BJ (cell line): Measurements from ENCODE around the gene DSG2. TPM values are rescaled to one million over a fixed set of nuclear protein-coding genes. Genes with fewer than 3 reads are reported as not detected.

Source experiments
- CTCF ChIA-PET: fragments of 350-600 bp; formaldehyde crosslinking; extraction: SDS; loops from one replicate; lab custom pipeline; 2021; ENCODE audit warnings: antibody characterized with exemption, inconsistent platforms; lab: Yijun Ruan, JAX
- POLR2A ChIA-PET: fragments of 300-600 bp; sonication (Branson Sonifier 250); formaldehyde crosslinking; extraction: SDS; loops from one replicate; lab custom pipeline; 2021; ENCODE audit warnings: antibody characterized with exemption; lab: Charles Lee
- DNase-seq: peaks from one replicate; pipeline ENCODE4 v3.0.0-alpha.2; 2011; ENCODE audit warnings: low read depth
- H3K27me3 ChIP-seq: 2 replicates; pipeline ENCODE4 v1.6.0; 2011; ENCODE audit warnings: low read length; ENCODE audit not compliant: control insufficient read depth, insufficient read depth
- H3K36me3 ChIP-seq: 2 replicates; pipeline ENCODE4 v1.5.1; 2011; ENCODE audit warnings: low read length; ENCODE audit not compliant: control insufficient read depth, insufficient read depth
- H3K4me3 ChIP-seq: 2 replicates; pipeline ENCODE4 v1.5.1; 2011; ENCODE audit warnings: low read depth, mild to moderate bottlenecking, control low read depth, low read length
- CTCF ChIP-seq: IDR thresholded peaks from 2 replicates; pipeline ENCODE4 v1.5.1; 2011; ENCODE audit warnings: low read depth, mild to moderate bottlenecking, control low read depth, inconsistent platforms, low read length, moderate library complexity; ENCODE audit not compliant: insufficient read depth
- polyA plus RNA-seq: library from polyadenylated mRNA; depleted of rRNA; stranded (reverse); fragments of >200 nt; gene quantifications from 2 replicates; pipeline ENCODE4 v1.2.3, GENCODE V29; 2011

The DSG2 gene
- polyA plus RNA-seq, 1 experiment = 0.01 TPM

GRCh38 chr18:31533236-31533635 lies 35.3 kb downstream of the DSG2 start:
- no peaks in the 10 kb centered on the region for H3K36me3 ChIP-seq
- TF ChIP-seq CTCF = no peak
- no peak overlapping the region for H3K4me3 ChIP-seq
- POLR2A ChIA-PET = no interaction called here
- no peak for DNase-seq
- CTCF ChIA-PET = no interaction called here
- no peaks in the 10 kb centered on the region for H3K27me3 ChIP-seq

- CTCF ChIA-PET = no interaction called here
- POLR2A ChIA-PET = no interaction called here
- no peaks in the 10 kb centered on the region for H3K36me3 ChIP-seq
- no peak overlapping the region for H3K4me3 ChIP-seq
- TF ChIP-seq CTCF = no peak
- no peak for DNase-seq
- no peaks in the 10 kb centered on the region for H3K27me3 ChIP-seq
Observed at GRCh38 chr18:31538837-31539236, 40.9 kb downstream of the DSG2 start.

GRCh38 chr18:31546476-31546875 lies 48.5 kb downstream of the DSG2 start:
- no peak overlapping the region for H3K4me3 ChIP-seq
- no peak for TF ChIP-seq CTCF
- CTCF ChIA-PET = interaction anchor here (1.4 to 2.6 kb wide), 2 partner anchors 9 to 176 kb away, joined by 5 to 6 read pairs; no protein-coding TSS in a partner anchor
- H3K27me3 ChIP-seq = no peaks in the 10 kb centered on the region
- no peaks in the 10 kb centered on the region for H3K36me3 ChIP-seq
- no peak for DNase-seq
- POLR2A ChIA-PET = no interaction called here

GRCh38 chr18:31548853-31549252 lies 50.9 kb downstream of the DSG2 start:
- H3K27me3 ChIP-seq = no peaks in the 10 kb centered on the region
- ChIA-PET POLR2A (no interaction called here), CTCF (no interaction called here)
- H3K4me3 ChIP-seq = no peak overlapping the region
- no peak for DNase-seq
- TF ChIP-seq CTCF = no peak
- no peaks in the 10 kb centered on the region for H3K36me3 ChIP-seq

GRCh38 chr18:31549416-31549815 lies 51.4 kb downstream of the DSG2 start:
- Histone ChIP-seq H3K36me3 (no peaks in the 10 kb centered on the region), H3K27me3 (no peaks in the 10 kb centered on the region), H3K4me3 (no peak overlapping the region)
- no peak for TF ChIP-seq CTCF
- ChIA-PET POLR2A (no interaction called here), CTCF (interaction anchor here (0.6 kb wide), 1 partner anchor 312 kb away, joined by 3 read pairs; no protein-coding TSS in a partner anchor)
- DNase-seq = no peak
